GM12873 (cell line): ENCODE measurements around the gene CHD1.
A peak's percentile ranks its signal among the peaks of the same experiment; 100 is the strongest.

ENCODE experiments used
- TF ChIP-seq, protein P1 (sequence below): IDR thresholded peaks from 2 replicates; pipeline ENCODE4 v1.5.1; 2012; ENCODE audit warnings: low read depth, mild to moderate bottlenecking, moderate library complexity, low read length, control low read depth; ENCODE audit not compliant: insufficient read depth; ENCODE audit errors: missing control alignments

CHD1 gene

DNA sequence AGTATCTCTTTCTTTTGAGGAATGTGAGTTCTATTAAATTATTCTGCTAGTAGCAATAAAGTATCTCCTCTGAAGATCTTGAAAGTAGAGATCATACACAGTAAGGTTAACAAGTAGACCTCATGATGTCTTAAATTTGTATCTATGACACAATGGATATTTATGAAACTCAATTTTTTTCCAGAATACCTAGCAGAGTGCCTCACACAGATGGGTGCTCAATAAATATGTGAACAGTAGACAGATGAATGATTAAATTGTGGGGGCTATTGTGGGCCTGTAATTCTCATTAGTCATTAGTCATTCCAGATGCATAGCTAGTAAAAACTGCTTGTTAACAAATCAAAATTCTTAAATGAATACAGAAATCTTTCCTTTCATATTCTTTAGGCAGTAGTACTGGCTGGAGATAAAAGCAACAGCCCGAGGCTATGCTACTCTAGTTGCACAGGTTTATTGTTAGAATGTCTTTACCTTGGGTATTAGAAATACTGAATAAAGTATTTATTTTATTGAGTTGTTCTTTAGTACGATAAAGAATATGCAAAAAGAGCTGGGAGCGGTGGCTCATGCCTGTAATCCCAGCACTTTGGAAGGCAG lies 22.0 kb downstream of the CHD1 start:
- TF ChIP-seq, protein P1, sequence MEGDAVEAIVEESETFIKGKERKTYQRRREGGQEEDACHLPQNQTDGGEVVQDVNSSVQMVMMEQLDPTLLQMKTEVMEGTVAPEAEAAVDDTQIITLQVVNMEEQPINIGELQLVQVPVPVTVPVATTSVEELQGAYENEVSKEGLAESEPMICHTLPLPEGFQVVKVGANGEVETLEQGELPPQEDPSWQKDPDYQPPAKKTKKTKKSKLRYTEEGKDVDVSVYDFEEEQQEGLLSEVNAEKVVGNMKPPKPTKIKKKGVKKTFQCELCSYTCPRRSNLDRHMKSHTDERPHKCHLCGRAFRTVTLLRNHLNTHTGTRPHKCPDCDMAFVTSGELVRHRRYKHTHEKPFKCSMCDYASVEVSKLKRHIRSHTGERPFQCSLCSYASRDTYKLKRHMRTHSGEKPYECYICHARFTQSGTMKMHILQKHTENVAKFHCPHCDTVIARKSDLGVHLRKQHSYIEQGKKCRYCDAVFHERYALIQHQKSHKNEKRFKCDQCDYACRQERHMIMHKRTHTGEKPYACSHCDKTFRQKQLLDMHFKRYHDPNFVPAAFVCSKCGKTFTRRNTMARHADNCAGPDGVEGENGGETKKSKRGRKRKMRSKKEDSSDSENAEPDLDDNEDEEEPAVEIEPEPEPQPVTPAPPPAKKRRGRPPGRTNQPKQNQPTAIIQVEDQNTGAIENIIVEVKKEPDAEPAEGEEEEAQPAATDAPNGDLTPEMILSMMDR = no peak

DNA sequence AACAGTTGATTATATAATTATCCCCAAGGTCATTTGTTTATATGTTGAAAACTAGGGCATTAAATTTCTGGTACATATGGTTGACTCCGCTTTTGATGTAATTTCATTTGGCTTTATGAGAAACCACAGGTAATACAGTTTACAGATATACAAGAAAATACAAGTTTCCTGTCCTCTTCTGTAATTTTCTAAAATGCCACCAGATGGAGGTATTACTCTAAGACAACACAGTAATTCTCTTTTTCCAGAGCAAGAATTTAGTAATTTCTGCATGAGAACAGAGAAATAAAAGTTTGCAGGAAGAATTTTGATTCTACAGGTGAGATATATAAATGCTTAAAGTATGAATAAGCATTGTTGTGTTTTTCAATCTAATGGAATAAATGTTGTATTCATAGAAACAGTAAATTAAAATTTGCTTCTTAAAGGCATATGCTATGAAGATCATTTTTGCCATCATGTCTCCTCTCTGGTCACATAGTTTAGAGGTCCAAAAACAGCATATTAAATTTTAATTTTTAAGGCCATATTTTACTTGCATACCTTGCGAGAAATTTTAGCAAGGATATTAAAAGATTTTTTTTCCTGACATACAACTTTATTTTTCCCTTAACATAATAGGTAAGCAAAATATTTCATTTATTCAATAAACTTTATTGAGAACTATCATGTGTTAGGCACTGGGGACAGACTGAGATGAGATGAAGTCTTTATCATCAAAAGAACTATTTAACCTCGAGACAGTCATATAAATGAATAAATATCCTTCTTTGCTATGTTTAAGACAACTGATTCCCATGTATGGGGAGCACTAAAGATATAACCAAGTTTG lies 22.7 kb downstream of the CHD1 start:
- TF ChIP-seq, protein P1 = peak; percentile 46

DNA sequence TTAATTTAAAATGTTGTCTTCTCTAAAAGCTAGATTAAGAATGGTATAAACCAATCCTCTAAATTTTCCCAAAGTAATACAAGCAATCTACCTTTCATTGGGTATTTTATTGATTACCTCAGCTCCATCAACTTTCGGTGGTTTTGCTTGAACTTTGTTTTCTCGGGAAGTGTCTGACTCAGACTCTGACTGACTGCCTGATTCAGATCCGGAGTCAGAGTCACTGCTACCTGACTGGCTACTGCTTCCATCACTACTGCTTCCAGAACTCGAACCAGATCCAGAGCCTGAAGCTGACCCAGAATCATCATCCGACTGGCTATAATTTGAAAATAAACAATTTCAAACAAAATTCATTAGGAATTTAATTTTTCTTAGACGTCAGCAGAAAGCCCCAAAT lies 24.0 kb downstream of the CHD1 start:
- TF ChIP-seq, protein P1 = no peak

DNA sequence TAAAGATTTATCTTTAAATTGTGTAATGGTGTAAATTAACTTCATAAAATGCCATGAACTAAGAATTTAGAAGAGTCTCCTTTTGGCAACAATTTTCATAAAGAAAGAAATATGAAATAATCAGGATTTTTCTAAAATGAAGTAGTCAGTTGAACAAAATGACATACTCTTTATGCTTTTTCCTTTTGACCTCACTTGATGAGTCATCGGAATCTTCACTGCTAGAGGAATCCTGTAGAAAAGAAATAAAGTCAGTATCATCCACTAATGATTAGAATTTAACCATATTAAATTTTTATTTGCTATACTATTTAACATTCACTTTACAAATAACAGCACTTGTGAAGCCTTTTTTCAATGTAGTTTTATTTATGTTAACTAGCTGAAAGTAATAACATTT lies 26.1 kb downstream of the CHD1 start:
- TF ChIP-seq, protein P1 = no peak

DNA sequence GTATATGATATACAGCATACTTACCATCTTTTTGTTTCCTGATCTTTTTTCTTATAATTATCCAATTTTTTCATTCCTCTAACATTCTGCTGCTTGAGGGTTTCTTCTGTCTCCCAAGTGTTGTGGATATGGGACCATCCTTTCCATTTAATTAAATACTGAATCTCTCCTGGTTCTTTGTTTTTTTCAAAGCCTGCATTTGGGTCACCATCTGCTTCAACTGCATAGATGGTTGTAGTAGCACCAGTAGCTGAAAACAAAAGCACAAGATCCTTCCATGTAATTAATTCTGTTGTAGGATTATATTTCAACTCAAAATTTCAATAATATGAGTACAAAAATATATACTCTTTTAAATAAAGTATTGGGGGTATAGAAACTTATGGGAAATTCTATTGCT lies 29.4 kb downstream of the CHD1 start:
- TF ChIP-seq, protein P1 = no peak

DNA sequence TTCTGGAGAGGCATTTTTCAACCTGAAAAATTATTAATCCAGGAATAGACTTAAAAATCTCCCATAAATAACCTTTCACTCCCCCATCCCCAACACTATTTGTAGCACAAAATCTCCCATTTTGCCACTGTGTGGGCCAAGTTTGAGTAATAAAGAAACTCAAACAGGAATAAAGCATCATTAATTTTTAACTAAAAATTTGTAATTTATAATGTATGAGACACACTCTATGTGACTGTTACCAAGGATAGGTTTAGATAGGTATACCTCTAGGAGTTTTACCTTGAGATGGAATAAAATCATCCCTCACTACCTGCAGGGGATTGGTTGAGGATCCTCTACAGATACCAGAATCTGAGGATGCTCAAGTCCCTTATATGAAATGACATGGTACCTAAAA lies 30.1 kb downstream of the CHD1 start:
- TF ChIP-seq, protein P1 = no peak

DNA sequence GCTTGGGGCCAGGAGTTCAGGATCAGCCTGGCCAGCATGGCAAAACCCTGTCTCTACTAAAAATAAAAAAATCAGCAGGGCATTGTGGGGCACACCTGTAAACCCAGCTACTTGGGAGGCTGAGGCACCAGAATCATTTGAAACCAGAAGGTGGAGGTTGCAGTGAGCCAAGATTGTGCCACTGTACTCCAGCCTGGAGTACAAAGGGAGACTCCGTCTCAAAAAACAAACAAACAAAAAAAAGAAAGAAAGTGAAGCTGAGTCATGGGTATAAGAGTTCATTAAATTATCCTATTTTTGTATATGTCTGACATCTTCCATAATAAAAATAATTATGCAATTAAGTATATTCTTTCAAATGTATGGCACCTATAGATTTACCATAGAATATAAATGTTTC lies 37.2 kb downstream of the CHD1 start:
- TF ChIP-seq, protein P1 = no peak
